Measurements from ENCODE around the gene MRPL58. TPM values are rescaled to one million over a fixed set of nuclear protein-coding genes. Genes with fewer than 3 reads are reported as not detected.
"Not testable (repeated sequence)": the region's sequence is repeated elsewhere in the genome, so short reads cannot be mapped to it uniquely, and the experiment has no call there.

The MRPL58 gene
- total RNA-seq, 4 donors from 2014 or later = 32.1 to 51.9 (median 46.0) TPM

GRCh38 chr17:74978240-74978639 lies 34.2 kb upstream of the MRPL58 start:
- Histone ChIP-seq H3K27ac (no peak overlapping the region), H3K4me3 (no peak overlapping the region), H3K27me3 (peaks cover 0 to 7% of the 10 kb centered on the region in 2 donors), H3K36me3 (no peaks in the 10 kb centered on the region), H3K4me1 (peaks cover 0 to 21% (median 12%) of the 10 kb centered on the region in 4 donors), H3K9me3 (no peaks in the 10 kb centered on the region)
- TF ChIP-seq EP300 (IDR thresholded peaks at IDR 0.05) (no peak), CTCF (IDR thresholded peaks at IDR 0.05) (no peak), POLR2A (IDR thresholded peaks at IDR 0.05) (no peak)
- no peak for DNase-seq (ENCODE audit: low spot score in 2 of 2)
- 72 to 76% methylated on average over 3 of the region's 3 CpGs for WGBS, 2 donors

- H3K4me1 ChIP-seq = peaks cover 0 to 22% (median 12%) of the 10 kb centered on the region in 4 donors
- no peaks in the 10 kb centered on the region for H3K9me3 ChIP-seq
- no peak overlapping the region for H3K4me3 ChIP-seq
- H3K27me3 ChIP-seq = no peaks in the 10 kb centered on the region
- no peak for DNase-seq (ENCODE audit: low spot score in 2 of 2)
- no peaks in the 10 kb centered on the region for H3K36me3 ChIP-seq
- WGBS, 2 donors = 80 to 84% methylated on average over 17 of the region's 17 CpGs
- TF ChIP-seq CTCF (IDR thresholded peaks at IDR 0.05) = no peak
- TF ChIP-seq POLR2A (IDR thresholded peaks at IDR 0.05) = no peak
- TF ChIP-seq EP300 (IDR thresholded peaks at IDR 0.05) = no peak
- no peak overlapping the region for H3K27ac ChIP-seq
Observed at GRCh38 chr17:74979408-74980146, 32.9 kb upstream of the MRPL58 start.

DNA sequence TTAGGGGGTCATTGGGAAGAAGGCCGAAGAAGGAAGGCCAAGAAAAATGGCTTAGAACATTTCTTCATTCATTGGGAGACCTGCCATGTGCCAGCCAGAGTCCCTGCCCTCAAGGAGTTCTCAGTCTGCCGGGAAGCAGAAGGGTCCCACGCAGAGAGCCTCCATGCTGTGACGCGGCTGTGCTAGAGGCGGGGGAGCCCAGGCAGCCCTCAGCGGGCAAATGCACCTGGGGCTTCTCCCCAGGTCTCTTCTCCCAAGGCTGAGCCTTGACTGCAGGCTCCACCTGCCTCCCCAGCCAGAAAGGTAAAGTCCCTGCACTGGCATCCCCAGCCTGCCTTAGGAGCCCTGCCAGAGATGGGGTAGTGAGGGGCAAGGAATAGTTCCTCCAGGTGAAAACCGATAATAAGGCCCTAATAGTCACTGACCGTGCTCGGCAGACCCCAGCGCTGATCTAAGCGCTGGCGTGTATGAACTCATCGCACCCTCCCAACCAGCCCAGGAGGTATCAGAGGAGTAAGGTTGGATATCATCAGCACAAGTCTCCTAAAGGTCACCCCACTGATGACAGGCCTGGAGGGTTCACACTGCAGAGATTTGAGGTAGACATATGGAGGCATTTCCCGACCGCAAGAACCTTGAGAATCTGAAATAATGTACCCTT lies 31.0 kb upstream of the MRPL58 start:
- H3K27ac ChIP-seq = peak overlapping the region; percentile 75 to 92 (median 87)

GRCh38 chr17:74981979-74982662 lies 30.3 kb upstream of the MRPL58 start:
- H3K36me3 ChIP-seq = no peaks in the 10 kb centered on the region
- no peaks in the 10 kb centered on the region for H3K27me3 ChIP-seq
- TF ChIP-seq EP300 (IDR thresholded peaks at IDR 0.05) (peak in 1 of 2 donors; percentile 71), CTCF (IDR thresholded peaks at IDR 0.05) (peak in 2 of 5 experiments; percentile 37 to 50), POLR2A (IDR thresholded peaks at IDR 0.05) (peak; percentile 36 to 57)
- no peaks in the 10 kb centered on the region for H3K9me3 ChIP-seq
- peak overlapping the region; percentile 38 to 83 (median 72) for H3K4me3 ChIP-seq
- peaks cover 0 to 28% (median 14%) of the 10 kb centered on the region in 4 donors for H3K4me1 ChIP-seq
- H3K27ac ChIP-seq = peak overlapping the region; percentile 75 to 92 (median 87)
- 1 to 2% methylated on average over 27 to 58 of the region's 61 CpGs for WGBS, 2 donors
- peak; percentile 27 to 49 for DNase-seq (ENCODE audit: low spot score in 2 of 2)

More for the DNA sequence above, 31.0 kb upstream of the MRPL58 start:
- no peak for DNase-seq (ENCODE audit: low spot score in 2 of 2)
- peak overlapping the region; percentile 38 to 83 (median 72) for H3K4me3 ChIP-seq
- H3K9me3 ChIP-seq = no peaks in the 10 kb centered on the region
- 46 to 65% methylated on average over 14 to 16 of the region's 16 CpGs for WGBS, 2 donors
- H3K36me3 ChIP-seq = no peaks in the 10 kb centered on the region
- peaks cover 0 to 22% (median 12%) of the 10 kb centered on the region in 4 donors for H3K4me1 ChIP-seq
- no peaks in the 10 kb centered on the region for H3K27me3 ChIP-seq
- TF ChIP-seq EP300 (IDR thresholded peaks at IDR 0.05) = no peak
- no peak for TF ChIP-seq POLR2A (IDR thresholded peaks at IDR 0.05)
- no peak for TF ChIP-seq CTCF (IDR thresholded peaks at IDR 0.05)

GRCh38 chr17:74982663-74983313 lies 29.7 kb upstream of the MRPL58 start:
- H3K36me3 ChIP-seq; H3K9me3 ChIP-seq; DNase-seq (ENCODE audit: low spot score in 2 of 2); H3K27me3 ChIP-seq: not testable (repeated sequence)
- 31 to 35% methylated on average over 14 of the region's 14 CpGs for WGBS, 2 donors
- peak overlapping the region; percentile 75 to 92 (median 87) for H3K27ac ChIP-seq
- H3K4me1 ChIP-seq = peaks cover 0 to 30% (median 14%) of the 10 kb centered on the region in 4 donors
- H3K4me3 ChIP-seq = peak overlapping the region; percentile 38 to 83 (median 72)
